Measurements from ENCODE around the gene RGPD4. TPM values are rescaled to one million over a fixed set of nuclear protein-coding genes. Genes with fewer than 3 reads are reported as not detected.
A peak's percentile ranks its signal among the peaks of the same experiment; 100 is the strongest.
"Not testable (repeated sequence)": the region's sequence is repeated elsewhere in the genome, so short reads cannot be mapped to it uniquely, and the experiment has no call there.

Gene RGPD4
- not detected in 2 replicates for total RNA-seq (2014; rRNA removed; shearing (Covaris generic))

DNA sequence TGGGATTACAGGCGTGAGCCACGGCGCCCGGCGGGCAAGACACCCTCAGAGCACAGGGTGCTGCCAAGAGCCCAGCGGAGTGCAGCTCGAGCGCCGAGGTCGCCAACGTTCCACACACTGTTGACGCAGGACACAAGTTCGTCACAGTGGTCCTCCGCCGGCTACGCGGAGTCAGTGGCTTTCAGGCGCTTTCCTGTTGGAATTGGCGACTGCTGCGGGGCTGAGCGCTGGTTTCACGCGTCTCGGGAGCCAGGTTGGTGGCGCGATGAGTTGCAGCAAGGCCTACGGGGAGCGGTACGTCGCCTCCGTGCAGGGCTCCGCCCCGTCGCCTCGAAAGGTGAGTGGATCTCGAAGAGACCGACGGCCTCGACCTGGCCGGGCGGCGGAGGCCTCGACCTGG lies at the start of gene RGPD4:
RGPD4 (plus strand) TSS at position 144 of the 400 bp plus-strand sequence; CDS start at position 266, 122 bp downstream.
- not testable (repeated sequence) for DNase-seq (ENCODE audit: low read depth)

DNA sequence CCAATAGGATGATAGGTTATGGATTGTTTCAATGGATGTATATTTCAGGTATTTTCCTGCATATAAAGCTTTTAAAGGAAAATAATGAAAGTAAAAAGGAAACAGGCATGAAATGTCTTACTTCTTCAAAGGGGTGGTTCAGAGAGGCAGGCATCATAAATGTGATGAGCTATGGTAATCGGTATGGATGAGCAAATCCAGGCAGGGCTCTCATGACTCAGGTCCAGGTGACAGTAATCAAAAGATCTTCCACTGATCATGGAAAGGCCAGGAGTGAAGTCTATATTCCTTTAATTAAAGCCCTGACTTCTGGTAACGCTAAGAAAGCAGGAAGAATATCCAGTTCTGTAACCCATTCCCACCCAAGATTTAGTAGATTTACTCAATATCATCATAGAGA lies 48.7 kb upstream of the RGPD4 start:
- DNase-seq (ENCODE audit: low read depth): no peak

DNA sequence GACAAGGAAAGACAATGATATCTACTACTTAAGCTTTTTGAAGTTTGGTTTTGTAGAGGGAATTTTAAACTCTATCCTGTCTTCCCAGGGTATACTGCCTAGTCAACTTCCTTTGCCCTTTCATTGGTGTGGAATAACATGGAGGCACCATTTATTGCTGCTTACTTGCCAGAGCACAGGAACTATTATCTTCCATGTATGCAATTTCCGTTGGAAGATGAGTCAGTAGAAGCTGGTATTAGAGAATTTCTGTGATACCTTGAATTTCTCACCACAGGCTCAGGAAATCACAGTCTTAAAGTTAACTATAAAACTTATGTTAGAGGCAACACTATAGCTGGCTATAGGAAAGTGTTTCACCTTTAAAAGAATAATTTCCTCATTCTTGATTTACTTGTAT lies 40.9 kb upstream of the RGPD4 start:
- peak; percentile 21 for DNase-seq (ENCODE audit: low read depth)

DNA sequence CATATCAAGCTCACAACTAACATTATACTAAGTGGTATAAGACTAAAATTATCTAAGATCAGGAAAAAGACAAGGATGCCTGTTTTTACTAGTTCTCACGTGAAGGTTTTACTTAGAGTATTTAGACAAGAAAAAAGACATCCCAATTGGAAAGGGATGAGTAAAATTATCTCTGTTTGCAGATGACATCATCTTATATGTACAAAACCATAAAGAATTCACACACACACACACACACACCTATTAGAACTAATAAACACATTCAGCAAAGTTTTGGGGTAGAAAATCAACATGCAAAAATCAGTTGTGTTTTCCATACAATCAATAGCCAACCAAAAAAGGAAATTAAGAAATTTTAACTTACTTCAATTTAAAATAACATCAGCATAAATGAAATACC lies 35.9 kb upstream of the RGPD4 start:
- DNase-seq (ENCODE audit: low read depth): no peak

GRCh38 chr2:107801498-107801897 lies 25.2 kb upstream of the RGPD4 start:
- DNase-seq (ENCODE audit: low read depth): peak; percentile 14

DNA sequence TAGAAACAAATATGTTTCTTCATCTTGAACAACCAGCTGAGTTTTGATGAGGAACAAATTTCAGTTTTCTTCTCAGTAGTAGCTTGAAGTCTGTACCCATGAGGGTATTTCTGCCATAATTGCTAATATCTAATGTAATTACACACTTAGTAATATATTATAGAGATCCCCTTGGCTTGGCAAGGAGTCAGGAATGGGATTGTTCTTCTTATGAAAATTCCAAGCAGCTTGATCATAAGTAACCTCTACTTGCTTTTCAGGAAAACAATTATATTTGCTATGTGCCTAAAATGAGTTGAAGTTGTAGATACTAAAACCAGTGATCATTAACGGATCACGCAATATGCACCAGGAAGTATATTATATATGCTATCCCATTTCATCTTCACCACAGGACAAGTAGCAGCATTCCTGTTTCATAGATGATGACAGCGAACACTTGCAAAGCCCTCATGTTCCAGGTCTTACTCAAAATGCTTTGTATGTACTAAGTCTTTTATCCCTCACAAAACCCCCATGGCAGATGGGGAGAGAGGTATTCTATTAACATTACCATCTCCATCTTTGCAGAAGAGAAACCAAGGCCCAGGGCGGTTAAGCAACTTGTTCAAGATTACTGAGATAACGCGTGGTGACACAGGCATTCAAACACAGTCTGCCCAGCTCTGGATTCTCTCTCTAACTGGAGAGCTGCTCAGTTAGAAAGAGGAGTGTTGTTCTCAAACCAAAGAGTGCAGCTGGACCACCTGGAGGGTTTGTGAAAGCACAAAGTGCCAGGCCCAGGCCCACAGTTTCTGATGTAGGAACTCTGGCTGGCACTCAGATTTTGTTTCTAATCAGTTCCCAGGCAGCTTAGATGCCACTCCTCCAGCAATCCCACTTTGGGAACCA lies 21.8 kb upstream of the RGPD4 start:
- peak; percentile 35 for DNase-seq (ENCODE audit: low read depth)

DNA sequence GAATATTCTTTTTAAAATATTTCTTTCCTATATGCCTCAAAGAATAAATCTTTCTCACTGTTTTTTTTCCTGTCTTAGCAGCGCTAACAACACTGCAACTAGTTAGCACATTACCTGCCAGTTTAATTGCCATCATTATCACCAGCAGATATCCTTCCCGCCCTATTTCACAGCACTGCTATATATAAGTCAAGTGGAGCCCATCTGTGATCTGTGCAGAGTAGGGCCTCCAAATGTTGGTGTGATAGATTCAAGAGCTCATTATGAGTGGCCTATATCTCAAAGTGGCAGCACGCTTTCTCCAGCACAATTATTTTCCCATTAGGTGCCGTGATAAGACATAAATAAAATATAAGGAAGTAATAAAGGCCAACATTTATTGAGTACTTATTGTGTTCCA lies 19.8 kb upstream of the RGPD4 start:
- DNase-seq (ENCODE audit: low read depth): no peak

GRCh38 chr2:107807988-107808387 lies 18.7 kb upstream of the RGPD4 start:
- DNase-seq (ENCODE audit: low read depth): no peak

GRCh38 chr2:107808959-107809358 lies 17.7 kb upstream of the RGPD4 start:
- DNase-seq (ENCODE audit: low read depth): peak; percentile 81

- DNase-seq (ENCODE audit: low read depth): no peak
These were observed 16.9 kb upstream of the RGPD4 start for GRCh38 chr2:107809835-107810234.

DNA sequence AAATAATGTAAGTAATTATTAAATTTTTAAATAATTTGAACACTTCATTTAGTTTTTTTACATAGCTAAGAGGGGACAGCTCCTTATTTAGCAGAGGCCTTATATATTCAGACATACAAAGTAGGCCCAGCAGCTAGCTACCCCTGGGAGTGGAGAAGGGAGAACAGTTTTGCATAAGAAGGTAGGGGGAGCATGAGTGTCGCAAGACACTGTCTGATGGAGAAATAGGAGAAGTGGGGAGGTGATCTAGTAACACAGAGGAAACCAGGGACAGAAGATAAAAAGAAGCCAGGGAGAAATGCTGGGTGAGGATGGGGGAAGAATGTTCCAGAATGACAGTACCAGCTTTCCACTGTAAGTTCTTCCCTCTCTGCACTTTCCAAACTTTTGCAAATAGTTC lies 16.0 kb upstream of the RGPD4 start:
- no peak for DNase-seq (ENCODE audit: low read depth)

GRCh38 chr2:107811411-107811810 lies 15.3 kb upstream of the RGPD4 start:
- DNase-seq (ENCODE audit: low read depth): peak; percentile 47

DNA sequence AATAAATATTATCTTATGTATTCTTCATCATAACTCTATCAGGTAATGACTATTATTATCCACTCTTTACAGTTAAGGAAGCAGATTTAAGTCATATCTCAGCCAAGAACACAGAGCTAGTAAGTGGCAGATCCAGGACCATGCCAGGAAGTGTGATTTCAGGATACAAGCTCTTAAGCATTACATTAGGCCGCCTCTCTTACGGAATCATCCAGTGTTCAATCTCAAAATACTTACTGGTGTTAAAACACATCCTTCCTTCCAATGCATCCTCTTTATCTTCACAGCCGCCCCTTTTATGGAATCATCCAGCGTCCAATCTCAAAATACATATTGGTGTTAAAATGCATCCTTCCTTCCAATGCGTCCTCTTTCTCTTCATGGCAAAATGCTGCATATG lies 14.7 kb upstream of the RGPD4 start:
- DNase-seq (ENCODE audit: low read depth): no peak

GRCh38 chr2:107817378-107817777 lies 9.3 kb upstream of the RGPD4 start:
- no peak for DNase-seq (ENCODE audit: low read depth)

DNA sequence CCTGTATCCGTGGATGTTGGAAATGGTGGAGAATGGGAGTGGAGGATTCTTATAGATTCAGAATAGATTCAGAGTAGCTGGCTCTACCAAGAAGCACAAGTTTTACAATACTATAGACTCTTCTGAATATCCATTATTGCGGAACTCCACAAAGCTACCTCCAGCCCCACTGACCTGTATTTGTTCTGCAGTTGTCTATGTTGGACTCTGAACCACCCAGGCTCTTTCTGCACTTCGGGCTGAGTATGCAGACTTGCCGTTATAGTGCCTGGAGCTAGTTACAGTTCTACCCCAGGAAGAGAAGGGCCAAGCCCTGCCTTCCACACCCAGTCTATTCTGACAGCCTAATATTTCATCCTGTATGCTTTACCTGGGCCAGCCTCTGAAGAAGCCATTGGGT lies 4.4 kb upstream of the RGPD4 start:
- no peak for DNase-seq (ENCODE audit: low read depth)

DNA sequence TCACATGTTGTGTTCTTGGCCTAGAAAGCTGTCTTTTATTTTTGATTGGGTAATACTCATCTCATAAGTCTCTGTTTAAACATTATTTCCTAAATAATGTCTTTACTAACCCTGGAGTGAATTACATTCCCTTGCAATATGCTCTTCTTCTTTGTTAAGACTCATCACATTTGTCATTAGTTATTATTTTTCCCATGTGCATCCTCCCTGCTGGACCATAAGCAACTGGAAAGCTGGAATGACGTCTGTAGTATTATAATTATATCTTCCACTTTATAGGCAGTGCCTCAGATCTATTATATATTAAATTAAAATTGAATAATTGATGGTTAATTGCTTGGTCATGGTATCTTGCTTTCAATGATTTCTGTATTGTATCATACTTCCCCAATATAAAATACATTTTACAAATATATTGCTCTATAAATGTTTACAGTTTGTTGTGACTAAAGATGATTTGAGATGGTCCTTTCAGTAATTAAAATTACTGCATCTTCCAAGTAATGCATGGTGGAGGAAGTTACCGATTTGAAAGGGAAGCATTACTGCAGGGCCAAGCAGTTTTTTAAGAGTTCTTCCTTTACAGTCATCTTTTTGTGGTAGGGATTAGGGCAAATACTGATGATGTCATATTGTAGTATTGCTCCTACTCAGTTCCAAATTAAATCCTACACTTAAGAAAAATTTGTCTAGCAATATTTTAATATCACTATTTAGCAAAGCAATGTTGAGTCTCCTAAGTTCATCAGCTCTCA lies 2.1 kb upstream of the RGPD4 start:
- no peak for DNase-seq (ENCODE audit: low read depth)

GRCh38 chr2:107825206-107825563 lies 1.5 kb upstream of the RGPD4 start:
- DNase-seq (ENCODE audit: low read depth): no peak

- DNase-seq (ENCODE audit: low read depth): not testable (repeated sequence)
These were observed 2.8 kb downstream of the RGPD4 start for GRCh38 chr2:107829514-107829913.

DNA sequence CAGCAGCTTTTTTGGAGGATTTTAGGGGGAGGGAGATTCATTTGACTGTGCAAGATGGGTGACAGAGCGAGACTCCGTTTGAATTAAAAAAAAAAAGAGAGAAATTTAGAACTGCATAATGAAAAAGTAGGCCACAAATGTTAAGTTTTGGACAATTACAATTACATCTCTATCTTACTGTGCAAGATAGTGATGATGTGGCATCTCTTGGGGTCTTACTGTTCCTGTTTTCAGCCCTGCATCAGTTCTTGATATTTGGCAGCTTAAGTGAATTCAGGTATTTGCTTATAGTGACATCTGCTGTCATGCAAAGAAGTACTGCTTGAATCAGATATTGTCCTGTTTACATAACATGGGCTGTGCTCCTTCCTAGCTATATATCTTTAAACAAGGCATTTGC lies 6.5 kb downstream of the RGPD4 start:
- DNase-seq (ENCODE audit: low read depth): not testable (repeated sequence)

- DNase-seq (ENCODE audit: low read depth): not testable (repeated sequence)
These were observed 6.9 kb downstream of the RGPD4 start for GRCh38 chr2:107833618-107834017.

DNA sequence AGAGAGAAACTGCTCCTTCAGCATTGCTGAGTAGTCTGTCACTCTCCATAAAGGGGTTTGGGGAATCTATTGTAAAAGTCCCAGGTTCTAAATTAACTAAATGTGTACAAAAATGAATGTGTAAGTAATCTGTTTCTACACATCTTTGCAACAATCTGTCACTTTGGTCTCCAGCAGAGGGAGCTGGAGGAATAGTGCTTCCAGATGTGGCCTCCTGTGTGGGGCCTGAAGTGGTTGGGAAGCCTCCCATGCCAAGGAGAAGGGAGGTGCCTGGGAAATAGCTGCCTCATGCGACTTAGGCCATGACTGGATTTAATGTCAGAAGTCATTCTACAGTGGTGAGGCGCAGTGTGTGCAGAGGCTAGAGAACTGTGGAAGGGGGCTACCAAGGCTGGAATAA lies 89.4 kb downstream of the RGPD4 start:
- DNase-seq (ENCODE audit: low read depth): not testable (repeated sequence)

DNA sequence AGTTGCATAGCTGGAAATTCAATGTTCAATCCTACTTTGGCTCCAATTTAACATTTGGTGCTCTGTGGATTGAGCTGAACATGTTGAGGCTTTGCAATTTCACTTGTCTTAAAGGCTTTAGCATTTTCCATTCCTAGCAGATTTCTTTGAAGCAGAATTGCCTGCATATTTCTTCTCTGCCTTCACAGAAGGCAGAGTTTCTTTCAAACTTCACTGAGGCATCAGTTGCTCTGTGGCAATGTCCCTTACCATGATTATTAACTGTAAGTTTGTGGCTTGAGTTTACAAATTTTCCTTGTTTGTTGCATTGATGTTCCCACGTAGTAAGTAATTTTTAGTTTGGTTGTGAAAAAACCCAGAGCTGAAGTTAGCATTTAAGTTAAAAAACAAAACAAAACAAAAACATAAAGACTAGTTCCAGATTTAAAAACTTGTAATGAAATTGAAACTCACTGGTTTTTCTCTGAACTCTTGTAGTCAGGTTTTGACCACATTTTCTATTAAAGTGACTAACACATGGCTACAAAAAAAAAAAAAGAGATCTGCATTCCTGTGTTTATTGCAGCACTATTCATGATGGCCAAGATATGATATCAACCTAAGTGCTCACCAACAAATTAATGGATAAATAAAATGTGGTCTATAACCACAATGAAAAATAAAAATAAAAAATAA lies 90.1 kb downstream of the RGPD4 start:
- DNase-seq (ENCODE audit: low read depth): not testable (repeated sequence)

Data from M059J (cell line).